NCI-H460 (cell line): ENCODE data around the gene S100A7A. TPM values are rescaled to one million over a fixed set of nuclear protein-coding genes. Genes with fewer than 3 reads are reported as not detected.
"Not testable (repeated sequence)": the region's sequence is repeated elsewhere in the genome, so short reads cannot be mapped to it uniquely, and the experiment has no call there.

ENCODE experiments used
- DNase-seq: peaks from one replicate; pipeline ENCODE4 v3.0.0-alpha.2; 2016; ENCODE audit warnings: low read depth; ENCODE audit errors: extremely low read depth
- small RNA-seq, 2 experiments: library from RNA; depleted of rRNA; stranded (forward); fragments of <200 nt; gene quantifications; one replicate each; pipeline ENCODE3, GENCODE V24; 2014
- total RNA-seq: library from RNA; depleted of rRNA; stranded (reverse); fragments of >200 nt; shearing (Covaris generic); gene quantifications from 2 replicates; pipeline ENCODE4 v1.2.3, GENCODE V29; 2014; rRNA removed

The S100A7A gene
- total RNA-seq, 1 experiment from 2014 or later, result not detected

- DNase-seq, result no peak
Measured at GRCh38 chr1:153447498-153448170, 31.3 kb downstream of the S100A7A start.

- DNase-seq, result not testable (repeated sequence)
Measured at GRCh38 chr1:153448851-153449250, 32.5 kb downstream of the S100A7A start.

- no peak for DNase-seq
Measured at GRCh38 chr1:153456396-153456795, 40.1 kb downstream of the S100A7A start.

DNA sequence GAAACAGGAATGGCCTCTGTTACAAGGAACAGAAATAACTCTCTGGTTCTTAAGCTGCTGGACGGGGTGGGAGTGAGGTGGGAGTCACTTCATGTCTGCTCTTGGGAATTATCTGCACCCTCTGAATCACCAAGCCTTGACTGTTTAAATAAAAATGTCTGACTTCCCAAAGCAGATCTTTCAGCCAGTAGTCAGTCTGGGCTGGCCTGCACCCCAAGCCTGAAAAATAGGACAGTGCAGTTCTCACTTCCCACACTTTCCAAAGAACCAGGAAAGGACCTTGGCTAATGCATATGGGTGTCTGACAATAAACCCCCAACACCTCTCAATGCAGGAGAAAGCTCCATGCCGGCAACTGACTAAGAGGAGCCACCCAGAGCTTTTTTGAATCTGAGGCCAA is 43.3 kb downstream of the S100A7A start:
- no peak for DNase-seq

DNA sequence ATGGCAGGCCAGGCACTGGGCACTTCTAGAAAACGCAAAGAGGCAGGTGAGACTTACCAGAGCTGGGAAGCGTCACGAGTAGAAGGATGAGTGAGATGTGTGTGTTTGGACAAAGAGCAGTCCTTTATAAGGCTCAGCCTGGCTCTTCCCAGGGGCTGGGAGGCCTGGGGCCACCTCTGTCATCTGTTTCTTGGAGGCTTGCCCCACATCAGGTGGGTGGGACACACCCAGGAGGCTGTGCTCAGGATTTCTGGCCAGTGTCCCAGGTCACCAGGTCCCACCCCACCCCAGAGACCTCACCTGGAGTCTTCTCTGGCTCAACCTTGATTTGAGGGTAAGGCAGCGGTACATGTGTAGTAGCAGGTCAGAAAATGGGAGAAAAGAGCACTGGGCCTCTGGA is 44.2 kb downstream of the S100A7A start, which contains the start of gene S100A7:
Gene S100A7, minus strand, starts transcription at position 101 of the 400 bp plus-strand sequence. CDS start 1,638 bp downstream, outside the sequence.
- DNase-seq, result no peak

GRCh38 chr1:153462741-153463140 is 46.4 kb downstream of the S100A7A start:
- DNase-seq, result not testable (repeated sequence)

GRCh38 chr1:153465811-153466636 is 49.7 kb downstream of the S100A7A start:
- DNase-seq, result peak; percentile 50

DNA sequence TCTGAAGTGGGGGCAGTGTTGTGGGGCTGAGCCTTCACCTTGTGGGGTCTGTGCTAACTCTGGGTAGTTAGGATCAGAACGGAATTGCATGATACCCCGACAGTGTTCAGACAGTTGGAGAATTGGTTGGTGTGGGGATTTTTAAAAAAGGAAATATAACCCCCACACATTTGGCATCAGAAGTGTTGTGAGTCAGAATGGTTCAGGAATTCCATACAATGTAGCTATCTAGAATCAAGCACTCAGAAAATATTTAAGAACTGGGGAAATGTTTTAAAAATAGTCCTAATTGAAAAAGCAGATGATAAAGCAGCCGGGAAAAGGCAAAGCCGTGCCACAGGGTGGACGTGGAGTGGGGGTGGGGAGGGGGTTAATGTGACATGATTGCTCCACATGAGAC is 50.6 kb downstream of the S100A7A start:
- DNase-seq, result no peak

- no peak for DNase-seq
Measured at GRCh38 chr1:153470707-153471106, 54.4 kb downstream of the S100A7A start.

Small RNA genes within 50 kb of the gene (small RNA-seq; reads per million reads assigned to genes)
- gene S100A15A, result 0 reads per million in 2 experiments

Other genes starting within 250 kb of the S100A7A start
- not detected in 2 replicates for gene LELP1, start 213.1 kb upstream of the S100A7A start, total RNA-seq
- not detected in 2 replicates for gene PRR9, start 198.9 kb upstream of the S100A7A start, total RNA-seq
- not detected in 2 replicates for gene LORICRIN, start 156.8 kb upstream of the S100A7A start, total RNA-seq
- gene PGLYRP3, start 103.6 kb upstream of the S100A7A start, total RNA-seq, result not detected in 2 replicates
- not detected in 2 replicates for gene PGLYRP4, start 67.7 kb upstream of the S100A7A start, total RNA-seq
- gene S100A9, start 58.7 kb upstream of the S100A7A start, total RNA-seq, result 1.9 and 2.3 TPM in 2 replicates
- not detected in 2 replicates for gene S100A12, start 40.9 kb upstream of the S100A7A start, total RNA-seq
- not detected in 2 replicates for gene S100A8, start 25.4 kb upstream of the S100A7A start, total RNA-seq
- gene S100A7, start 44.1 kb downstream of the S100A7A start, total RNA-seq, result not detected in 2 replicates
- gene S100A6, start 119.5 kb downstream of the S100A7A start, total RNA-seq, result 743 and 832 TPM in 2 replicates
- 0.30 TPM in 1 of 2 replicates, not detected in the other for gene S100A5, start 124.4 kb downstream of the S100A7A start, total RNA-seq
- 201 and 238 TPM in 2 replicates for gene S100A4, start 129.3 kb downstream of the S100A7A start, total RNA-seq
- 1.1 and 3.4 TPM in 2 replicates for gene S100A3, start 132.7 kb downstream of the S100A7A start, total RNA-seq
- gene S100A2, start 149.3 kb downstream of the S100A7A start, total RNA-seq, result 4.0 and 5.6 TPM in 2 replicates
- gene S100A16, start 196.6 kb downstream of the S100A7A start, total RNA-seq, result 96.5 and 101 TPM in 2 replicates
- not detected in 2 replicates for gene S100A14, start 199.8 kb downstream of the S100A7A start, total RNA-seq
- gene S100A13, start 211.0 kb downstream of the S100A7A start, total RNA-seq, result 74.4 and 99.7 TPM in 2 replicates
- gene S100A1, start 211.9 kb downstream of the S100A7A start, total RNA-seq, result not detected in 2 replicates
- 82.8 and 101 TPM in 2 replicates for gene CHTOP, start 217.5 kb downstream of the S100A7A start, total RNA-seq
- 72.9 and 80.0 TPM in 2 replicates for gene SNAPIN, start 242.2 kb downstream of the S100A7A start, total RNA-seq